ENCODE data around the gene ATP2B2.

ATP2B2 gene

DNA sequence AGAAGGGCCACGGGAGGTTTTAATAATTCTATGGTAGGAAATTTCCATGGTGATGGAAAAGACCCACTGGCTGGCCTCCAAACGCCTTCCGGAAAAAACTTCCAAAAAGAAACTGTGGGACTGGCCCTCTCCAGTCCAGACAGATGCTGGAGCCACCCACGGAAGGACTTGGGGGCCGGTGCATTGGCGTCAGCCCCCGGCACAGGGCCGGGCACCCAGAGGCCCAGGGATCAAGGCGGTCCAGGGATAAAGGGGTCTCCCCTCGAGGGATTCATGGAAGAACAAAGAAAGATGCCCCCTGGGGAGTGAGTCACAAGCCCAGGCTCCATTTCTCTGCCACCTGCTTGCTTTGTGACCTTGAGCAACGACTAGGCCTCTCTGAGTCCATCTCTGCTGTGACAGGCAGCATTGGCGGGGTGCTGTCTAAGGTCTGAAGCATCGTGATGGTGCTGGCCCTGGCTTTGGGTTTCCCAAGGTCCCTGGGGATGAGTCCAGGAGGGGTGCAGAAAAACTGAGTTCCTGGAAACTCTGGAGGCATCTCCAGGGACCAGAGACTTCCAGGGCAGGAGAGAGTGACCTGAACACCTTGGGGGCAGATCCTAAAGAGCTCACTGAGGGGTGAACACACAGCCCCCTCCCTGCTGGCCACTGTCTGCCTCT lies 21.6 kb downstream of the ATP2B2 start:
- TF ChIP-seq, protein P1, sequence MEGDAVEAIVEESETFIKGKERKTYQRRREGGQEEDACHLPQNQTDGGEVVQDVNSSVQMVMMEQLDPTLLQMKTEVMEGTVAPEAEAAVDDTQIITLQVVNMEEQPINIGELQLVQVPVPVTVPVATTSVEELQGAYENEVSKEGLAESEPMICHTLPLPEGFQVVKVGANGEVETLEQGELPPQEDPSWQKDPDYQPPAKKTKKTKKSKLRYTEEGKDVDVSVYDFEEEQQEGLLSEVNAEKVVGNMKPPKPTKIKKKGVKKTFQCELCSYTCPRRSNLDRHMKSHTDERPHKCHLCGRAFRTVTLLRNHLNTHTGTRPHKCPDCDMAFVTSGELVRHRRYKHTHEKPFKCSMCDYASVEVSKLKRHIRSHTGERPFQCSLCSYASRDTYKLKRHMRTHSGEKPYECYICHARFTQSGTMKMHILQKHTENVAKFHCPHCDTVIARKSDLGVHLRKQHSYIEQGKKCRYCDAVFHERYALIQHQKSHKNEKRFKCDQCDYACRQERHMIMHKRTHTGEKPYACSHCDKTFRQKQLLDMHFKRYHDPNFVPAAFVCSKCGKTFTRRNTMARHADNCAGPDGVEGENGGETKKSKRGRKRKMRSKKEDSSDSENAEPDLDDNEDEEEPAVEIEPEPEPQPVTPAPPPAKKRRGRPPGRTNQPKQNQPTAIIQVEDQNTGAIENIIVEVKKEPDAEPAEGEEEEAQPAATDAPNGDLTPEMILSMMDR (IDR thresholded peaks at IDR 0.05; ENCODE audit: low read depth, low read length) = no peak

GRCh38 chr3:10483364-10483675 lies 22.1 kb downstream of the ATP2B2 start:
- no peak for DNase-seq (ENCODE audit: extremely low read depth, low read depth)
- TF ChIP-seq, protein P1 (IDR thresholded peaks at IDR 0.05; ENCODE audit: low read depth, low read length) = no peak

More for the DNA sequence above, 21.6 kb downstream of the ATP2B2 start:
- no peak for DNase-seq (ENCODE audit: extremely low read depth, low read depth)

- TF ChIP-seq, protein P1 (IDR thresholded peaks at IDR 0.05; ENCODE audit: low read depth, low read length) = no peak
Measured at GRCh38 chr3:10482631-10483363, 22.6 kb downstream of the ATP2B2 start.

GRCh38 chr3:10480871-10481378 lies 24.5 kb downstream of the ATP2B2 start:
- no peak for DNase-seq (ENCODE audit: extremely low read depth, low read depth)
- TF ChIP-seq, protein P1 (IDR thresholded peaks at IDR 0.05; ENCODE audit: low read depth, low read length) = no peak

More at GRCh38 chr3:10482631-10483363, 22.6 kb downstream of the ATP2B2 start:
- DNase-seq (ENCODE audit: extremely low read depth, low read depth) = no peak

GRCh38 chr3:10479311-10479710 lies 26.1 kb downstream of the ATP2B2 start:
- TF ChIP-seq, protein P1 (IDR thresholded peaks at IDR 0.05; ENCODE audit: low read depth, low read length) = no peak
- no peak for DNase-seq (ENCODE audit: extremely low read depth, low read depth)

DNA sequence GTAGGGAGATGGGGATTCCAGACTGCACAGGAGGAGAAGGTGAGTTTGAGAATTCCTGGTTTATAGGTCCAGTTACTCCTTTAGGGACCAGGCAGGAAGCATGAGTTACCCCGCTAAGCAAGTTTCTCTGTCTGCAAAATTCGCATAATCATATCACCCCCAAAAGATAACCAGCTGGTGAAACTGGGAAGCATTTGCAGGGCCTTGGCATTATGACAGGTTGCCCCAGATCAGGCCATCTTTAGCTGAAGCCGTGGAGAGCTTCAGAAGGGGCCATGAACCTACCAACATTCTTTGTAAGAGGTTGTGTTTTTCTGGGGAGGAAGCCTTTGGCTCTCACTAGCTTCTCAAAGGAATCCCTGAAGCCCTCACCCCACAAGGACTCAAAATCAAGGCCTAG lies 29.4 kb downstream of the ATP2B2 start:
- no peak for DNase-seq (ENCODE audit: extremely low read depth, low read depth)
- TF ChIP-seq, protein P1 (IDR thresholded peaks at IDR 0.05; ENCODE audit: low read depth, low read length) = no peak

- TF ChIP-seq, protein P1 (IDR thresholded peaks at IDR 0.05; ENCODE audit: low read depth, low read length) = no peak
- DNase-seq (ENCODE audit: extremely low read depth, low read depth) = no peak
Measured at GRCh38 chr3:10474847-10475246, 30.5 kb downstream of the ATP2B2 start.

Data from AG09319 (cell line).